HG03439 (cell line): Measurements from ENCODE around the gene TRAPPC10.

ENCODE experiments used
- ATAC-seq: cut with Tn5 transposase; IDR thresholded peaks from one replicate; pipeline ENCODE4 v1.9.1; 2021; ENCODE audit warnings: mild to moderate bottlenecking, moderate library complexity; ENCODE audit not compliant: unreplicated experiment

Gene TRAPPC10, protein sequence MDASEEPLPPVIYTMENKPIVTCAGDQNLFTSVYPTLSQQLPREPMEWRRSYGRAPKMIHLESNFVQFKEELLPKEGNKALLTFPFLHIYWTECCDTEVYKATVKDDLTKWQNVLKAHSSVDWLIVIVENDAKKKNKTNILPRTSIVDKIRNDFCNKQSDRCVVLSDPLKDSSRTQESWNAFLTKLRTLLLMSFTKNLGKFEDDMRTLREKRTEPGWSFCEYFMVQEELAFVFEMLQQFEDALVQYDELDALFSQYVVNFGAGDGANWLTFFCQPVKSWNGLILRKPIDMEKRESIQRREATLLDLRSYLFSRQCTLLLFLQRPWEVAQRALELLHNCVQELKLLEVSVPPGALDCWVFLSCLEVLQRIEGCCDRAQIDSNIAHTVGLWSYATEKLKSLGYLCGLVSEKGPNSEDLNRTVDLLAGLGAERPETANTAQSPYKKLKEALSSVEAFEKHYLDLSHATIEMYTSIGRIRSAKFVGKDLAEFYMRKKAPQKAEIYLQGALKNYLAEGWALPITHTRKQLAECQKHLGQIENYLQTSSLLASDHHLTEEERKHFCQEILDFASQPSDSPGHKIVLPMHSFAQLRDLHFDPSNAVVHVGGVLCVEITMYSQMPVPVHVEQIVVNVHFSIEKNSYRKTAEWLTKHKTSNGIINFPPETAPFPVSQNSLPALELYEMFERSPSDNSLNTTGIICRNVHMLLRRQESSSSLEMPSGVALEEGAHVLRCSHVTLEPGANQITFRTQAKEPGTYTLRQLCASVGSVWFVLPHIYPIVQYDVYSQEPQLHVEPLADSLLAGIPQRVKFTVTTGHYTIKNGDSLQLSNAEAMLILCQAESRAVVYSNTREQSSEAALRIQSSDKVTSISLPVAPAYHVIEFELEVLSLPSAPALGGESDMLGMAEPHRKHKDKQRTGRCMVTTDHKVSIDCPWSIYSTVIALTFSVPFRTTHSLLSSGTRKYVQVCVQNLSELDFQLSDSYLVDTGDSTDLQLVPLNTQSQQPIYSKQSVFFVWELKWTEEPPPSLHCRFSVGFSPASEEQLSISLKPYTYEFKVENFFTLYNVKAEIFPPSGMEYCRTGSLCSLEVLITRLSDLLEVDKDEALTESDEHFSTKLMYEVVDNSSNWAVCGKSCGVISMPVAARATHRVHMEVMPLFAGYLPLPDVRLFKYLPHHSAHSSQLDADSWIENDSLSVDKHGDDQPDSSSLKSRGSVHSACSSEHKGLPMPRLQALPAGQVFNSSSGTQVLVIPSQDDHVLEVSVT

GRCh38 chr21:44011579-44012473 is at the start of gene TRAPPC10:
TSS of gene TRAPPC10 (plus strand) at chr21:44012309. CDS start at chr21:44012494, 185 bp downstream.
- peak; percentile 61 for ATAC-seq

GRCh38 chr21:43965911-43966585 is 46.1 kb upstream of the TRAPPC10 start:
- ATAC-seq, result no peak

DNA sequence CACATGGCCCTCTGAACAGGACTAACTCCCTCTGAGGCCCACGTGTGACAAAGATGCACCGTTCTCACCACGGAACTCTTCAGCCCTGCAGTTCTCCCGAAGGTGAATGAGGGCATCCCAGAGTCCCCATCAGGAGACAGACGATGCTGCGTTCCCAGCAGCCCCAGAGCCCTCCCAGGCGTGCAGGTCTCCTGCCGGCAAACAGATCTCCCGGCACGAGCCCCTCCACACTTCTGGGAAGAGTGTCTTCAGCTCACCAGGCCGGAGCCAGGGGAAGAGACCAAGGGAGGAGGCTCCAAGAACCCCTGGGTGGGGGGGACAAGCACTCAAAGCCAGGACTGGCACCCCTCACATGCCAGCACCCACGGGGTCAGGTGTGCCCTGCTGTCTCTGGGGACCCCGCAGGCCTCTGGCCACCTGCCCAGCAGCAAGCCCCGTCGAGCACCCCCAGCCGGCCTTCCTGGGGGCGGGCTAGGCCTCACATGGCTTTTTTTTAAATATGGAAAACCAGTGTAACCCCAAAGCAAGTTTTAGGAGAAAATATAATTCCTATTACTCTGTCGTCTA is 45.1 kb upstream of the TRAPPC10 start:
- no peak for ATAC-seq

- no peak for ATAC-seq
Measured at GRCh38 chr21:43967981-43968380, 44.1 kb upstream of the TRAPPC10 start.

DNA sequence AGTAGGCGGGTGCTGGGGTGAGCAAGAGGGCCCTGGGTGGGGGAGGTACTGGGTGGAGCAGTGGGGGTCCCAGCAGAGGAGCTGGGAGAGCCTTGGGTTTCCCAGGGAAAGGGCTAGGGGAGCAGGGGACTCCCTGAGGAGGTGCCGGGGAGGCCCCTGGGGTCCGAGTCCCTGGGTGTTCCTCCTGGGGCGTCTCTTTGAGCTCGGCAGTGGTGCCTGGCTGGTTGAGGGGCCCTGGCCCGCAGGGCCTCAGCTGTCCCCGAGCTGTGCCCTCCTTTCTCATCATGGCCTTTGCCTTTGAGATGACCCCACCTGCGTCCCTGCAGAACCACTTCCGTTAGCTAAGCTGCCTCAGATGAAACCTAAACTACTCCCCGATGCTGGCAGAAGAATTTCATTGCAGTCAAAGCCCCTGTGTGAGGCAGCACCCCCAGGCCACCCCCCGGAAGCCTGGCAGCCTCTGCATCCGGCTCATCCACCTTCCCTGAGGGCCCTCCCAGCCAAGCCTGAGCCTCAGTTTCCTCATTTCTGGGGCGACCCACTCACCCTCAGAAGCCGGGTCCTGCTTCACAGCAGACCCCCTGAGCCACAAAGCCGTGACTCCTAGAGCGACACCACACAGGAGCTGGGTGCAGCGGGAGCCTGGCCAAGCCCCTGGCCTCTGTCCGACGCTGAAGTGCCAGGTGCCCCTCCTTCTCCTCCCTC is 43.5 kb upstream of the TRAPPC10 start:
- no peak for ATAC-seq

GRCh38 chr21:43969115-43969444 is 43.0 kb upstream of the TRAPPC10 start:
- no peak for ATAC-seq

- ATAC-seq, result no peak
Measured at GRCh38 chr21:43970551-43970950, 41.6 kb upstream of the TRAPPC10 start.

DNA sequence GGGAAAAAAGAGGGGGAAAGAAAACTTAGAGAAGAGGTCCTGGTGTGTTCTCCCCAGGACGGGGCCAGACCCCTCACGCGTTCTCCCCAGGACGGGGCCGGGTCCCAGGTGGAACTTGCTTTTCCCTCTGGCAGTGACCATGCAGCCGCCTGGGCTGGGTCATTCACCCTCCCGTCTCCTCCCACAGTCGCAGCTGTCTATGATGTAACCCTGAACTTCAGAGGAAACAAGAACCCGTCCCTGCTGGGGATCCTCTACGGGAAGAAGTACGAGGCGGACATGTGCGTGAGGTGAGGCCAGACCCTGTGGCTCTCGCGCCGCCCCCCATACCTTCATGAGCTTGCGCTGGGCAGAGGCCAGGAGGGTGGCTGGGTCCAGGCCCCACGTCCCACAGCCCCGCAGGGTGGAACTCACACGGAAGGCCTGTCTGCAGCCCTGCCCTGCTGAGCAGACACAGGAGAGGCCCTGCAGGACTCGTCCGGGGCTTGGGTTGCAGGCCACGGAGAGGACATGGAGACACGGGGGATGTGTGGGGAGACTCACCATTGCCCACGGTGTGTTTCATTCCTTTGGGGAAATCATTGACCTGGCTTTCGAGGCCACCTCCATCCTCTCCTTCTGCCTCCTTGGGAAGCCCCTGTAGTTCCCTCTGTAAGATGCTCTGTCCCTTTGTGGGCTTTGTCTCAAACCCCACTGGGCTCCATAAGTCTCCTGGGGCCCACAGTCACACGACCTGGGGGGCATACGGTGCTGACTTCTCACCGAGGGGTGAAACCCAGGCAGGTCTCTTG is 40.7 kb upstream of the TRAPPC10 start:
- ATAC-seq, result no peak

DNA sequence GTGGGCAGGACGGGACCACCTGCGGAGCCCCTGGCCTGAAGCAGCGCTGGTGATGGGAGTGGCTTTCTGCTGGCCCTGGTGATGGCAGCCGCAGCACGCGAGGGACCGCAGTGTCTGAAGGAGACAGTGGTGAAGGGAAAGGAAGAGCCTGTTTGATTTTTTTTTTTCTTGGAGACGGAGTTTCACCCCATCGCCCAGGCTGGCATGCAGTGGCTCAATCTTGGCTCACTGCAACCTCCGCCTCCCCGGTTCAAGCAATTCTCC is 40.2 kb upstream of the TRAPPC10 start:
- no peak for ATAC-seq

- ATAC-seq, result no peak
Measured at GRCh38 chr21:43972850-43973633, 39.1 kb upstream of the TRAPPC10 start.

DNA sequence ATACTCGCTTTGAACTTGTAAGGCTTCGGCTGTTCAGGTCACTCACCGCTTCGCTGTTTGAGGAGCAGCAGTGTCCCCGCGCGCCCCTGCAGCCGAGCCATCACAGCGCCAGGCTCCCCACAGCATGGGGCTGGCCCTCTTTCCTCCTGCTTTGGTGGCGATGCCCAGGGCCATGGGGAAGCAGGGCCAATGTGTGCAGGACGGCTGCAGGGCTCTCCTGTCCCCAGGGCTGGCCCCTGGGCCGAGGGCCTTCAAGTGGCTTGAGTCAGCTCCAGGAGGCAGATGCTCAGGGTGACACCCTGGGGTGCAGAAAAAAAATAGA is 38.5 kb upstream of the TRAPPC10 start:
- no peak for ATAC-seq

- no peak for ATAC-seq
Measured at GRCh38 chr21:43974791-43975468, 37.2 kb upstream of the TRAPPC10 start.

DNA sequence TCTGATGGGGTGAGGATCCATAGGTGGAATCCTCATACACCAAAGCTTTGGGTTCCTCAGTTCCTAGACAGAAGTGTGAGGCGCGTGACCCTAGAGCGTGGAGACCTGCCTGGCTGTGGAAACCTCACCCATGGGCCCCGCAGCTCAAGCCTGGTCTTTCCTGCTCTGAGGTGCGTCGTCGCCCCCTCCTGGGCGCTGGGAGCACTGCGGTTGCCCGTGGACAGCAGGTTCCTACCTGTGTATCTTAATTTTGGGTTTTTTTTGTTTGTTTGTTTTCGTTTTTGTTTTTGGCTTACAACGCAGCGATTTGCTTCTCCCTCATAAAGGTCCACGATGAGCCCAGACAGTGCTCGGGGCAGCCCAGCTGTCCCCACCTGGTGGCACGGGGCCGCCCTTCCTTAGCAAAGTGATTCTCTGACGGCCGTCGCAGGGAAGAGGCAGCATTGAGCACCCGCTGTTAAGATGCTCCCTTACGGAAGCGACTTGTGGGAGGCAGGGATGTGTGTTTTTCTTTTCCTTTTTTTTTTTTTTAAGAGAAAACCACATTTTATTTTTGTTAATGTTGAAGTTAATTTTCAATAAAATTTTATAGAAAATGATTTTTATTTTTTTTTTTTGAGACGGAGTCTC is 36.5 kb upstream of the TRAPPC10 start:
- ATAC-seq, result peak; percentile 48

- ATAC-seq, result no peak
Measured at GRCh38 chr21:43976661-43977060, 35.4 kb upstream of the TRAPPC10 start.

- no peak for ATAC-seq
Measured at GRCh38 chr21:43978060-43978459, 34.0 kb upstream of the TRAPPC10 start.

DNA sequence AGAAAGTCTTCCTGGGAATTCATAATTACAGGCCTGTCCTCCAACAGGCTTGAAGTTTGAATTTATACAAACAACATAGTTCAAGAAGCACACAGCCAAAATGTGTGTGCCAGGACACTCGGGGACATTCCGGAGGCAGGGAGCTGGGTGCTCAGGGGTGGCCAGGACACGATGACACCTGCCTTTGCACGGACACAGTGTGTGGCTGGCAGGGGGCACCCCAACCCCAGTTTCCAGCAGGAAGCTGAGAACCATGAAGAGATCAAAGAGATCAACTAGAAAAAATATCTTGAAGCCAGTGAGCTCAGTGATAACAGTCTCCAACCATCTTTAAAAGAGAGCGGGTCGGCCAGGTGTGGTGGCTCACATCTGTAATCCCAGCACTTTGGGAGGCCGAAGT is 32.5 kb upstream of the TRAPPC10 start:
- no peak for ATAC-seq
